Tibial nerve (tissue), 4 donors: ENCODE data around the gene WASF2. TPM values are rescaled to one million over a fixed set of nuclear protein-coding genes. Genes with fewer than 3 reads are reported as not detected.

Experiments used
- DNase-seq, 2 donors: peaks; one replicate each; pipeline ENCODE4 v3.0.0-alpha.2; 2019; ENCODE audit warnings: low spot score in 2 of 2
- H3K27ac ChIP-seq, 4 donors: fragments of 200-600 bp; sonication (generic) in 3 of 4; one replicate each; pipeline ENCODE4 v1.5.1; 2017 to 2019; ENCODE audit warnings: mild to moderate bottlenecking in 1 of 4
- H3K27me3 ChIP-seq, 2 donors: fragments of 200-600 bp; sonication (generic) in 1 of 2; one replicate each; pipeline versions ENCODE4 v1.5.1 to v1.6.0; 2017 to 2019
- H3K36me3 ChIP-seq, 3 donors: fragments of 200-600 bp; sonication (generic); one replicate each; pipeline ENCODE4 v1.5.1; 2018 to 2019
- H3K4me1 ChIP-seq, 4 donors: fragments of 200-600 bp; sonication (generic) in 3 of 4; one replicate each; pipeline ENCODE4 v1.5.1; 2017 to 2019
- H3K4me3 ChIP-seq, 4 donors: fragments of 200-600 bp; sonication (generic) in 3 of 4; one replicate each; pipeline ENCODE4 v1.5.1; 2017 to 2019; ENCODE audit warnings: mild to moderate bottlenecking in 1 of 4, moderate library complexity in 1 of 4
- H3K9me3 ChIP-seq, 4 donors: fragments of 200-600 bp; sonication (generic) in 3 of 4; one replicate each; pipeline ENCODE4 v1.5.1; 2017 to 2019
- CTCF ChIP-seq, 5 experiments: fragments of 200-600 bp in 3 of 5; fragments of 450-650 bp in 2 of 5; sonication (generic) in 3 of 5; IDR thresholded peaks; one replicate each; pipeline ENCODE4 v1.5.1; 2016 to 2019; ENCODE audit warnings: antibody characterized with exemption in 5 of 5, mild to moderate bottlenecking in 3 of 5, moderate library complexity in 2 of 5
- EP300 ChIP-seq, 2 donors: sonication (generic); formaldehyde crosslinking; IDR thresholded peaks; one replicate each; pipeline ENCODE4 v1.6.1; 2017; ENCODE audit warnings: antibody characterized with exemption in 2 of 2, mild to moderate bottlenecking in 1 of 2
- POLR2A ChIP-seq, 2 donors: fragments of 450-650 bp; IDR thresholded peaks; one replicate each; pipeline ENCODE4 v1.6.1; 2017; ENCODE audit warnings: antibody characterized with exemption in 2 of 2, mild to moderate bottlenecking in 2 of 2, moderate library complexity in 2 of 2
- WGBS, 2 donors: methylation state at CpG; one replicate each; pipeline ENCODE4 v1.1.5; 2018; 5-methylcytosine and 5-hydroxymethylcytosine counted together
- total RNA-seq, 4 donors: library from RNA; depleted of rRNA; stranded (reverse); fragments of >200 nt; gene quantifications; one replicate each; pipeline ENCODE4 v1.1.0, GENCODE V29; 2016

WASF2 gene
- total RNA-seq, 4 donors from 2014 or later: 74.9 to 95.9 (median 83.4) TPM

GRCh38 chr1:27365372-27366112 lies 124.4 kb downstream of the WASF2 start:
- Histone ChIP-seq H3K27ac (peak overlapping the region; percentile 95 to 100 (median 97)), H3K4me3 (peak overlapping the region; percentile 66 to 82 (median 74)), H3K4me1 (peaks cover 0 to 56% (median 35%) of the 10 kb centered on the region in 4 donors), H3K36me3 (peaks cover 0 to 43% (median 6%) of the 10 kb centered on the region in 3 donors), H3K9me3 (no peaks in the 10 kb centered on the region), H3K27me3 (no peaks in the 10 kb centered on the region)
- peak; percentile 67 to 82 for TF ChIP-seq POLR2A (IDR thresholded peaks at IDR 0.05)
- no peak for TF ChIP-seq CTCF (IDR thresholded peaks at IDR 0.05)
- peak in 1 of 2 donors; percentile 93 for TF ChIP-seq EP300 (IDR thresholded peaks at IDR 0.05)
- DNase-seq: peak; percentile 89 to 93
- WGBS, 2 donors: 1 to 2% methylated on average over 25 to 40 of the region's 40 CpGs

DNA sequence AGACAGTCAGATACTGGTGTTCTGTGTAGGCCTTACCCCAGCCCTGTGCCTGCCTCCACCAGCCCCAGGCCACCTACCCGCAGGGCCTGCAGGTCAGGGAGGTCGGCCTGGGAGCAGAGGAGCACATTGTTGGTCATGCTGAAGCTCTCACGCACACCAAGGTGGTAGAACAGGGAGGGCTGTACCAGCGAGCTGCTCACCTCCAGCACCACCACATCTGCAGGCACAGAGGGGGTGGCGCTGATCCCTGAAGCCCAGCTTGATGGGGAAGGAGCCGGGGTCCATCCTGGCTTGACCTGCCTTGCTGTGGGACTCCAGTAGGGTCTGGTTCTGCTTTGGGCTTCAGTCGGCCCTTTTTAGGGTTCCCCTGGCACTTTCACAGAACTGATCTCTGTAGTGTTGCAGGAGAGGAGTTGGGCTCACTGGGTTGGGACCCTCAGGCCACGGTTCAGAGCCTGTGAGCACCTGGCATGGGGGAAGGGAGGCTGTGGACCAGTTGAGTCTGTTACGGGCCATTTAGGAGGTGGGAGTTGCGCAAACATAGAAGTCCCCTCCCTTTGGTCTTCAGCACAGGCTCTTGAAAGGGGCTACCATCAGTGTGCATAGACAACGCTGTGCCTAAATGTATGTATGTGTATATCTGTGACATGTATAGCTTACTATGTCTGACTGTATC lies 125.1 kb downstream of the WASF2 start:
- Histone ChIP-seq H3K27me3 (no peaks in the 10 kb centered on the region), H3K36me3 (peaks cover 0 to 49% (median 6%) of the 10 kb centered on the region in 3 donors), H3K4me1 (peaks cover 0 to 63% (median 36%) of the 10 kb centered on the region in 4 donors), H3K27ac (peak overlapping the region; percentile 95 to 100 (median 97)), H3K9me3 (no peaks in the 10 kb centered on the region), H3K4me3 (peak overlapping the region; percentile 66 to 82 (median 74))
- WGBS, 2 donors: 74 to 75% methylated on average over 8 to 10 of the region's 11 CpGs
- no peak for DNase-seq
- TF ChIP-seq EP300 (IDR thresholded peaks at IDR 0.05) (no peak), POLR2A (IDR thresholded peaks at IDR 0.05) (no peak), CTCF (IDR thresholded peaks at IDR 0.05) (no peak)

DNA sequence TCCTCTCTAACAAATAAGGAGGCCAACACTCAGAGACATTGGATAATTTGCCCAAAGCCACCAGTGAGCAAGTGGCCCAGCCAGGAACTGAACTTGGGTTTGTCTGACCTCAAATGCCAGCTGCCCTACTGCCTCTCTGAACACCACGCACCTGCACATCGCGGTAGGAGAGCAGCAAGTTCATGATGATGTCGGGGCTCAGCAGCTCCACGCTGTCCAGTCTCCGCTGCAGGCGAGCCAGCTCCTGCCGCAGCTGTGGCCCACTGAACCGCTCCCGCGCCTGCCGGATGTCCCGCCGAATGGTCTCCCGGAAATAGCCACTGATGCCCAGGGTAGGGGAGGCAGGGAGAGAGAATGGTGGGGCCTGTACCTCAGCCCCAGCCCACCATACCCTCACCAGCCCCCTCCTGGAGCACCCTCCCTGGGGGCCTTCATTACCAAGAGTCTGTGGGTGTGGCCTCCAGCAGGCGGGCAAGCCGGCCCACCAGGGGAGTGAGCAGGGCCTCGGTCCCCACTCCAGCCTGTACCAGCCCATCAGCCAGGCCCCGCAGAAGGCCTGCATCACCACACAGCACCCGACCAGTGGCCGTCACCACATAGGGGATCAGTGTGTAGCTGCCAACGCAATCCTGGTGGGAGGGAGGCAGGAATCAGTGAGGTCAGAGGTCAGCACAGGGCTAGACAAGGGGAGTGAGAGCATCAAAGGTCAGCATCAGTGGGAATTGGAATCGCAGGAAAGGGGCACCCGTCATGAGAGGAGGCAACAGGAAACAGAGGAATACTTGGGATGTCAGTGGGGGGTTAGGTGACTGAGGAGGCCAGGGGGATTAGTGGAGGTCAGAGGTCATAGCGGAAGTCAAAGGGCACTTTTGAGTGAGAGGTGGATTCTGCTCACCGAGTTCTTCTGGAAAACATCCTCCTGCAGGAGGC lies 125.9 kb downstream of the WASF2 start:
- TF ChIP-seq EP300 (IDR thresholded peaks at IDR 0.05): no peak
- H3K4me1 ChIP-seq: peaks cover 0 to 58% (median 34%) of the 10 kb centered on the region in 4 donors
- peaks cover 0 to 57% (median 6%) of the 10 kb centered on the region in 3 donors for H3K36me3 ChIP-seq
- DNase-seq: no peak
- H3K9me3 ChIP-seq: no peaks in the 10 kb centered on the region
- no peaks in the 10 kb centered on the region for H3K27me3 ChIP-seq
- WGBS, 2 donors: 77 to 79% methylated on average over 17 to 24 of the region's 26 CpGs
- H3K27ac ChIP-seq: peak overlapping the region in 1 of 4 donors; percentile 100
- H3K4me3 ChIP-seq: peak overlapping the region in 1 of 4 donors; percentile 82

GRCh38 chr1:27361553-27361952 lies 128.4 kb downstream of the WASF2 start:
- no peak for DNase-seq
- H3K27me3 ChIP-seq: no peaks in the 10 kb centered on the region
- no peak for TF ChIP-seq EP300 (IDR thresholded peaks at IDR 0.05)
- TF ChIP-seq CTCF (IDR thresholded peaks at IDR 0.05): no peak
- no peak for TF ChIP-seq POLR2A (IDR thresholded peaks at IDR 0.05)
- 85 to 88% methylated on average over 7 to 8 of the region's 8 CpGs for WGBS, 2 donors
- H3K9me3 ChIP-seq: no peaks in the 10 kb centered on the region
- peaks cover 0 to 80% (median 9%) of the 10 kb centered on the region in 3 donors for H3K36me3 ChIP-seq
- no peak overlapping the region for H3K4me3 ChIP-seq
- peaks cover 0 to 52% (median 23%) of the 10 kb centered on the region in 4 donors for H3K4me1 ChIP-seq
- H3K27ac ChIP-seq: no peak overlapping the region

GRCh38 chr1:27361044-27361402 lies 128.9 kb downstream of the WASF2 start:
- Histone ChIP-seq H3K27me3 (no peaks in the 10 kb centered on the region), H3K4me1 (peaks cover 0 to 52% (median 24%) of the 10 kb centered on the region in 4 donors), H3K4me3 (no peak overlapping the region), H3K36me3 (peaks cover 2 to 86% (median 12%) of the 10 kb centered on the region in 3 donors), H3K9me3 (no peaks in the 10 kb centered on the region), H3K27ac (no peak overlapping the region)
- 78 to 81% methylated on average over 21 of the region's 21 CpGs for WGBS, 2 donors
- no peak for DNase-seq
- TF ChIP-seq CTCF (IDR thresholded peaks at IDR 0.05) (no peak), EP300 (IDR thresholded peaks at IDR 0.05) (no peak), POLR2A (IDR thresholded peaks at IDR 0.05) (no peak)
